OCI-LY1 (cell line): ENCODE results near the gene SH3BGR.

Experiments used
- H2AFZ ChIP-seq: fragments of 200-600 bp; sonication (generic), shearing (Covaris generic); 2 replicates; pipeline ENCODE4 v1.6.0; 2014; ENCODE audit warnings: antibody characterized with exemption, mild to moderate bottlenecking, low read length
- H3F3A ChIP-seq: fragments of 200-600 bp; sonication (generic), shearing (Covaris generic); 2 replicates; pipeline ENCODE4 v1.6.0; 2014; ENCODE audit warnings: mild to moderate bottlenecking, antibody characterized with exemption, low read length, moderate library complexity; ENCODE audit not compliant: insufficient read depth
- H3K27ac ChIP-seq: fragments of 200-600 bp; sonication (generic); 2 replicates; pipeline ENCODE4 v1.5.1; 2014; ENCODE audit warnings: low read length, mixed run types, mild to moderate bottlenecking, low read depth; ENCODE audit not compliant: poor library complexity, severe bottlenecking
- H3K27me3 ChIP-seq: fragments of 200-600 bp; sonication (generic); 2 replicates; pipeline ENCODE4 v1.6.0; 2014; ENCODE audit warnings: antibody characterized with exemption, mild to moderate bottlenecking, low read length, moderate library complexity; ENCODE audit not compliant: insufficient read depth
- H3K36me3 ChIP-seq: fragments of 200-600 bp; sonication (generic); 2 replicates; pipeline ENCODE4 v1.6.1; 2014; ENCODE audit warnings: mild to moderate bottlenecking, antibody characterized with exemption, low read length, moderate library complexity, mixed read lengths; ENCODE audit not compliant: insufficient read depth
- H3K4me1 ChIP-seq: fragments of 200-600 bp; sonication (generic); 2 replicates; pipeline ENCODE4 v1.5.1; 2014; ENCODE audit warnings: mild to moderate bottlenecking, low read length, moderate library complexity; ENCODE audit not compliant: insufficient read depth, severe bottlenecking
- H3K4me2 ChIP-seq: fragments of 200-600 bp; sonication (generic), shearing (Covaris generic); 2 replicates; pipeline ENCODE4 v1.6.1; 2014; ENCODE audit warnings: low read length
- H3K4me3 ChIP-seq: fragments of 200-600 bp; sonication (generic); 2 replicates; pipeline ENCODE4 v1.5.1; 2014; ENCODE audit warnings: low read length, low read depth, mild to moderate bottlenecking, mixed read lengths; ENCODE audit not compliant: poor library complexity, severe bottlenecking
- H3K79me2 ChIP-seq: fragments of 200-600 bp; shearing (Covaris generic); 2 replicates; pipeline ENCODE4 v1.6.1; 2016; ENCODE audit warnings: mixed run types, low read length, mixed read lengths; ENCODE audit not compliant: insufficient read depth
- H3K9ac ChIP-seq: fragments of 200-600 bp; sonication (generic), shearing (Covaris generic); 2 replicates; pipeline ENCODE4 v1.6.1; 2014; ENCODE audit warnings: mild to moderate bottlenecking, low read length, mixed read lengths
- H3K9me2 ChIP-seq: fragments of 200-600 bp; sonication (generic), shearing (Covaris generic); 2 replicates; pipeline ENCODE4 v1.6.1; 2014; ENCODE audit warnings: low read depth, mild to moderate bottlenecking, low read length, mixed read lengths
- H3K9me3 ChIP-seq: fragments of 200-600 bp; shearing (Covaris generic); 2 replicates; pipeline ENCODE4 v1.6.1; 2014; ENCODE audit warnings: low read length, mixed read lengths
- H4K20me1 ChIP-seq: fragments of 200-600 bp; sonication (generic), shearing (Covaris generic); 2 replicates; pipeline ENCODE4 v1.6.0; 2016; ENCODE audit warnings: mild to moderate bottlenecking, low read length; ENCODE audit not compliant: insufficient read depth
- EZH2 ChIP-seq: fragments of 200-600 bp; sonication (generic), shearing (Covaris generic); IDR thresholded peaks from 2 replicates; pipeline ENCODE4 v1.8.0; 2017; ENCODE audit warnings: borderline replicate concordance, mixed run types, mild to moderate bottlenecking, antibody characterized with exemption, low read length, moderate library complexity, mixed read lengths
- TF ChIP-seq, protein P1 (sequence below): fragments of 200-600 bp; sonication (generic), shearing (Covaris generic); IDR thresholded peaks from 2 replicates; pipeline ENCODE4 v1.5.1; 2017; ENCODE audit warnings: mild to moderate bottlenecking, antibody characterized with exemption, low read length, moderate library complexity, mixed read lengths

The SH3BGR gene

DNA sequence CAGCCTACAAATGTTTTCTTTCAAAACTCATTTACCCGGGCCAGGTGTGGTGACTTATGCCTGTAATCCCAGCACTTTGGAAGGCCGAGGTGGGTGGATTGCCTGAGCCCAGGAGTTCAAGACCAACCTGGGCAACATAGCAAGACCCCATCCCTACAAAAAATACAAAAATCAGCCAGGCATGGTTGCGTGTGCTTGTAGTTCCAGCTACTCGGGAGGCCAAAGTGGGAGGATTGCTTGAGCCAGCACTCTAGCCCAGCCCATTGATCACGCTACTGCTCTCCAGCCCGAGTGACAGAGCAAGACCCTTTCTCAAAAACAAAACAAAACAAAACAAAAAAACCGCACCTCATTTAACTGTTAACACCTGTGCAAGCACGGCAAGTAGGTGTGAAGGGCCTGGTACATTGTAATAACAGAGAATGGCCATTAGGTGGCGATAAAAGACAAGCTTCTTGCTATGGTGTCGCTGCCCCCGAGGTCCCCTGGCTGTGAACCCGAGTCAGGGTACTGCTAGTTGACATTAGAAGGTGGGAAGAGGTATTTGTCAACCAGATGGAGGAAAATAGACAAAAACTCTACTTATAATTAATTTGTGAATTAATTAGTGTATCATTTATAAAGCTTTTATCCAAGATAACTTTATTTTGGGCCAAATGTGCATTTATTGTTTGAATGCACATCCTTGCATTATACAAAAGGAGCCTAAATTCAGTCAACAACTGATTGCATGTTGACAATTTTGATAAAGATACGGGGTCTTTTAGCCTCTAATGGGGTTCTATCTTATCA, 66.5 kb downstream of the SH3BGR start:
- Histone ChIP-seq H3K27ac (no peak overlapping the region), H4K20me1 (no peaks in the 10 kb centered on the region), H3K9me3 (no peaks in the 10 kb centered on the region), H3F3A (no peaks in the 10 kb centered on the region), H3K79me2 (no peaks in the 10 kb centered on the region), H3K9ac (no peak overlapping the region), H3K4me3 (no peak overlapping the region), H3K27me3 (no peaks in the 10 kb centered on the region), H2AFZ (no peak overlapping the region), H3K9me2 (no peaks in the 10 kb centered on the region), H3K4me1 (no peaks in the 10 kb centered on the region), H3K36me3 (no peaks in the 10 kb centered on the region), H3K4me2 (no peak overlapping the region)
- no peak for TF ChIP-seq EZH2
- TF ChIP-seq, protein P1, sequence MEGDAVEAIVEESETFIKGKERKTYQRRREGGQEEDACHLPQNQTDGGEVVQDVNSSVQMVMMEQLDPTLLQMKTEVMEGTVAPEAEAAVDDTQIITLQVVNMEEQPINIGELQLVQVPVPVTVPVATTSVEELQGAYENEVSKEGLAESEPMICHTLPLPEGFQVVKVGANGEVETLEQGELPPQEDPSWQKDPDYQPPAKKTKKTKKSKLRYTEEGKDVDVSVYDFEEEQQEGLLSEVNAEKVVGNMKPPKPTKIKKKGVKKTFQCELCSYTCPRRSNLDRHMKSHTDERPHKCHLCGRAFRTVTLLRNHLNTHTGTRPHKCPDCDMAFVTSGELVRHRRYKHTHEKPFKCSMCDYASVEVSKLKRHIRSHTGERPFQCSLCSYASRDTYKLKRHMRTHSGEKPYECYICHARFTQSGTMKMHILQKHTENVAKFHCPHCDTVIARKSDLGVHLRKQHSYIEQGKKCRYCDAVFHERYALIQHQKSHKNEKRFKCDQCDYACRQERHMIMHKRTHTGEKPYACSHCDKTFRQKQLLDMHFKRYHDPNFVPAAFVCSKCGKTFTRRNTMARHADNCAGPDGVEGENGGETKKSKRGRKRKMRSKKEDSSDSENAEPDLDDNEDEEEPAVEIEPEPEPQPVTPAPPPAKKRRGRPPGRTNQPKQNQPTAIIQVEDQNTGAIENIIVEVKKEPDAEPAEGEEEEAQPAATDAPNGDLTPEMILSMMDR, result peak; percentile 87

DNA sequence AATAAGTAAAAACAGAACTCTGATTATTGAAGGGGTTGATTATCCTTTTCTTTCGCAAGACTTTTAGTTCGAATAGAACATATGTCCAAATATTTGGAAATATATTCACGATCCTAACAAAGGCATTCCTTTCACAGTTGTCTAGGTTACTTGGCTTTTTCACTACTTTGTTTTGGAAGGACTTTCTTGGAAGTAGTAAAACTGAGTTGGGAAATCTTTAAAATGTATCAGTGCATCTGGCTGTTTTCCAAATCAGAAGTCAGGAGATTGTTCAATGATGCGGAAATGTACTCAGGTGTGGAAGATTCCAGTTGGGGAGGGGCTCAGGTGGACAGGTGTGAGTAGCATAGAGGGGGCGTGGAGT, 67.1 kb downstream of the SH3BGR start:
- Histone ChIP-seq H3K79me2 (no peaks in the 10 kb centered on the region), H3K9me3 (no peaks in the 10 kb centered on the region), H3K9ac (no peak overlapping the region), H3F3A (no peaks in the 10 kb centered on the region), H3K27ac (no peak overlapping the region), H2AFZ (no peak overlapping the region), H3K27me3 (no peaks in the 10 kb centered on the region), H3K4me1 (no peaks in the 10 kb centered on the region), H3K9me2 (no peaks in the 10 kb centered on the region), H3K4me3 (no peak overlapping the region), H3K4me2 (no peak overlapping the region), H3K36me3 (no peaks in the 10 kb centered on the region), H4K20me1 (no peaks in the 10 kb centered on the region)
- TF ChIP-seq EZH2, result no peak
- TF ChIP-seq, protein P1, result no peak

DNA sequence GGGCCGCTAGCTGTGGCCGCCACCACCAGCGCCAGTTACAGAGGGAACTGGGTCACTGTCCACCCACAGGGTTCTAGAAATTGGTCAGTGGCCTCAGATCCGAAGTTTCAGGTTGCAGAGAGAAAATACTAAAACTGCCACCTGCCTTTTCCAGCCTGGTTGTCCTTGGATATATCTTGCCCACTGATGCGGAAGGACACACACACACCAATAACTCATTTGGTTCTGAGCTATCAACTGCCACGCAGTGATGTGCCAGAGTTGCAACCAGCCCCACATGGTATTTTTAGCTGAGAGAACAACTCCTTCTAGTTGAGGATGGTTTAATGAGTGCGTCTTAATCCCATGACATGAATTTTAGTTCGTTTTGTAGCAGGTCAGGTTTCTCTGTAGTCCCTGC, 68.1 kb downstream of the SH3BGR start:
- Histone ChIP-seq H3K9ac (no peak overlapping the region), H3K4me2 (no peak overlapping the region), H3K27me3 (no peaks in the 10 kb centered on the region), H3K4me3 (no peak overlapping the region), H3F3A (no peaks in the 10 kb centered on the region), H3K9me3 (no peaks in the 10 kb centered on the region), H3K79me2 (no peaks in the 10 kb centered on the region), H2AFZ (no peak overlapping the region), H3K27ac (no peak overlapping the region), H3K36me3 (no peaks in the 10 kb centered on the region), H4K20me1 (no peaks in the 10 kb centered on the region), H3K4me1 (no peaks in the 10 kb centered on the region), H3K9me2 (no peaks in the 10 kb centered on the region)
- TF ChIP-seq, protein P1, result no peak
- TF ChIP-seq EZH2, result no peak
